Measurements from ENCODE around the gene AGA.

AGA gene

DNA sequence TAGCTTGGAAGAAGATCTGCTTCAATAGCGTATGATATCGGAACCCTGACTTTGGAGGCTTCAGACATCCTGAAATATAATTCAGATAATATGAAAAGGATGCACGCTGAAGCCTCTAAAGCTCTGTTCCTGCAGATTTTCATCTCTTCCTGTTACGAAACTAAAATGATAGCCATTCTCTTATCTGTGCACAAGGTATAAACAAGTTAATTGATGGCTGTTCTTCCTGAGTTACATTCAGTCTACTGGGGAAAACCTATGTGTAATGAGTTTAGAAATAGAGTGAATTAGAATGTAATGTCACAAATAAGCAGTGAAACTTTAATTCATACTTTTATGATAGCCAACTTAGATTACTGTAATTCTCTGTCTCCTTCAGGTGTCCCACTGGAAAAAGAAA is 36.8 kb upstream of the AGA start:
- TF ChIP-seq FOXP2 (optimal IDR thresholded peaks at IDR 0.05; ENCODE audit: borderline replicate concordance, extremely low read depth, extremely low read length, insufficient read depth) (no peak), POLR2AphosphoS5 (IDR thresholded peaks at IDR 0.05; ENCODE audit: low read depth, low read length) (no peak), SIN3A (IDR thresholded peaks at IDR 0.05; ENCODE audit: borderline replicate concordance, insufficient read depth, low read length) (no peak), TAF1 (IDR thresholded peaks at IDR 0.05; ENCODE audit: borderline replicate concordance, insufficient read depth, low read length) (no peak)
- TF ChIP-seq, protein P1, sequence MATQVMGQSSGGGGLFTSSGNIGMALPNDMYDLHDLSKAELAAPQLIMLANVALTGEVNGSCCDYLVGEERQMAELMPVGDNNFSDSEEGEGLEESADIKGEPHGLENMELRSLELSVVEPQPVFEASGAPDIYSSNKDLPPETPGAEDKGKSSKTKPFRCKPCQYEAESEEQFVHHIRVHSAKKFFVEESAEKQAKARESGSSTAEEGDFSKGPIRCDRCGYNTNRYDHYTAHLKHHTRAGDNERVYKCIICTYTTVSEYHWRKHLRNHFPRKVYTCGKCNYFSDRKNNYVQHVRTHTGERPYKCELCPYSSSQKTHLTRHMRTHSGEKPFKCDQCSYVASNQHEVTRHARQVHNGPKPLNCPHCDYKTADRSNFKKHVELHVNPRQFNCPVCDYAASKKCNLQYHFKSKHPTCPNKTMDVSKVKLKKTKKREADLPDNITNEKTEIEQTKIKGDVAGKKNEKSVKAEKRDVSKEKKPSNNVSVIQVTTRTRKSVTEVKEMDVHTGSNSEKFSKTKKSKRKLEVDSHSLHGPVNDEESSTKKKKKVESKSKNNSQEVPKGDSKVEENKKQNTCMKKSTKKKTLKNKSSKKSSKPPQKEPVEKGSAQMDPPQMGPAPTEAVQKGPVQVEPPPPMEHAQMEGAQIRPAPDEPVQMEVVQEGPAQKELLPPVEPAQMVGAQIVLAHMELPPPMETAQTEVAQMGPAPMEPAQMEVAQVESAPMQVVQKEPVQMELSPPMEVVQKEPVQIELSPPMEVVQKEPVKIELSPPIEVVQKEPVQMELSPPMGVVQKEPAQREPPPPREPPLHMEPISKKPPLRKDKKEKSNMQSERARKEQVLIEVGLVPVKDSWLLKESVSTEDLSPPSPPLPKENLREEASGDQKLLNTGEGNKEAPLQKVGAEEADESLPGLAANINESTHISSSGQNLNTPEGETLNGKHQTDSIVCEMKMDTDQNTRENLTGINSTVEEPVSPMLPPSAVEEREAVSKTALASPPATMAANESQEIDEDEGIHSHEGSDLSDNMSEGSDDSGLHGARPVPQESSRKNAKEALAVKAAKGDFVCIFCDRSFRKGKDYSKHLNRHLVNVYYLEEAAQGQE (IDR thresholded peaks at IDR 0.05; ENCODE audit: insufficient read depth in 1 of 2, low read depth in 2 of 2, low read length in 2 of 2): no peak

- TF ChIP-seq TAF1 (IDR thresholded peaks at IDR 0.05; ENCODE audit: borderline replicate concordance, insufficient read depth, low read length) (no peak), FOXP2 (optimal IDR thresholded peaks at IDR 0.05; ENCODE audit: borderline replicate concordance, extremely low read depth, extremely low read length, insufficient read depth) (no peak), SIN3A (IDR thresholded peaks at IDR 0.05; ENCODE audit: borderline replicate concordance, insufficient read depth, low read length) (no peak), POLR2AphosphoS5 (IDR thresholded peaks at IDR 0.05; ENCODE audit: low read depth, low read length) (no peak)
- TF ChIP-seq, protein P1 (IDR thresholded peaks at IDR 0.05; ENCODE audit: insufficient read depth in 1 of 2, low read depth in 2 of 2, low read length in 2 of 2): no peak
Observed at GRCh38 chr4:177478496-177478895, 36.3 kb upstream of the AGA start.

DNA sequence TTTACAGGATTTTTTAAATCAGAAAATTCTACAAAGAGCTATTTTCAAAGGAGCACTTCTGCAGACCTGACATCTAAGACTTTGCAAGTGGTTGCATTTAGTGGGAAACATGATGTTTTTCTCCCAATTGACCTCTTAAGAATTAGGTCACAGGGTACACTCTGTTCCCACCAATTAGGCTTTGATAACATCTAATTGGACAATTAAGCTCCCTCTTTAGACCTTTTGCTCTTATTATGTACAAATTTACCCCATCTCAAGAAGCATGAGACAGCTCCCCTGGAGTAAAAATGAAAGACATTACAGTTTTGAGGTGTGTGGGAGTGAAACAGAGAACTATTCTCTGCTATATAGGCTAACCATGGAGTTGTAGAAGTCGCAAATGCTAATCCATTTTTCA is 31.8 kb upstream of the AGA start:
- TF ChIP-seq SIN3A (IDR thresholded peaks at IDR 0.05; ENCODE audit: borderline replicate concordance, insufficient read depth, low read length): no peak
- no peak for TF ChIP-seq POLR2AphosphoS5 (IDR thresholded peaks at IDR 0.05; ENCODE audit: low read depth, low read length)

DNA sequence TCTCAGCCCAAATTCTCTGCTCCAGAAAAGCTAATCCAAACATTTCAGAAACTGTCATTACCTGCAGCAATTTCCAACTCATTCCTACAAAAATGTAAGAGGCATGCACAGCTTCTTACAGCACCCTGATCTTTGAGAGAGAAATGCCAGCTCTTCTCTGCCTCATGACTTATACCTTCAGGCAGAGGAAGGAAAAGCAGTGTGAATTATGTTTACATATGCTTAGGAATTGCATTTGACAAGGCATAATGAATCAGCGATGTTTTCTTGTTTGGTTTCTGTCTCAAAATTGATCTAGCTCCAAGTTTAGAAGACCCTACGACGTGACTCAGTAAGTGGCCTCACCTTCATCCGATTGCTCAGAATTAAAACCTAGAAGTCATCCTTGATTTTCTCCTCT is 21.8 kb upstream of the AGA start:
- TF ChIP-seq FOXP2 (optimal IDR thresholded peaks at IDR 0.05; ENCODE audit: borderline replicate concordance, extremely low read depth, extremely low read length, insufficient read depth): no peak
- TF ChIP-seq SIN3A (IDR thresholded peaks at IDR 0.05; ENCODE audit: borderline replicate concordance, insufficient read depth, low read length): no peak
- TF ChIP-seq, protein P1 (IDR thresholded peaks at IDR 0.05; ENCODE audit: insufficient read depth in 1 of 2, low read depth in 2 of 2, low read length in 2 of 2): no peak
- TF ChIP-seq TAF1 (IDR thresholded peaks at IDR 0.05; ENCODE audit: borderline replicate concordance, insufficient read depth, low read length): no peak
- no peak for TF ChIP-seq POLR2AphosphoS5 (IDR thresholded peaks at IDR 0.05; ENCODE audit: low read depth, low read length)

- TF ChIP-seq, protein P1 (IDR thresholded peaks at IDR 0.05; ENCODE audit: insufficient read depth in 1 of 2, low read depth in 2 of 2, low read length in 2 of 2): no peak
- no peak for TF ChIP-seq SIN3A (IDR thresholded peaks at IDR 0.05; ENCODE audit: borderline replicate concordance, insufficient read depth, low read length)
- TF ChIP-seq POLR2AphosphoS5 (IDR thresholded peaks at IDR 0.05; ENCODE audit: low read depth, low read length): no peak
- TF ChIP-seq TAF1 (IDR thresholded peaks at IDR 0.05; ENCODE audit: borderline replicate concordance, insufficient read depth, low read length): no peak
- TF ChIP-seq FOXP2 (optimal IDR thresholded peaks at IDR 0.05; ENCODE audit: borderline replicate concordance, extremely low read depth, extremely low read length, insufficient read depth): no peak
Observed at GRCh38 chr4:177461606-177462005, 19.4 kb upstream of the AGA start.

Measured in PFSK-1 (cell line).